ACC112 (cell line): ENCODE measurements around the gene ACP4.
"Not testable (repeated sequence)": the region's sequence is repeated elsewhere in the genome, so short reads cannot be mapped to it uniquely, and the experiment has no call there.

Experiments used
- H2AFZ ChIP-seq: fragments of 200-600 bp; sonication (generic); one replicate; pipeline ENCODE4 v1.6.0; 2017; ENCODE audit warnings: antibody characterized with exemption, low read length; ENCODE audit not compliant: unreplicated experiment
- H3K27ac ChIP-seq: fragments of 200-600 bp; sonication (generic); 2 replicates; pipeline ENCODE4 v1.5.1; 2014; ENCODE audit warnings: low read depth, mild to moderate bottlenecking, antibody characterized with exemption, low read length, moderate library complexity
- H3K27me3 ChIP-seq: fragments of 200-600 bp; sonication (generic); 2 replicates; pipeline ENCODE4 v1.6.1; 2014; ENCODE audit warnings: mild to moderate bottlenecking, antibody characterized with exemption, low read length, moderate library complexity, mixed read lengths; ENCODE audit not compliant: insufficient read depth
- H3K36me3 ChIP-seq: fragments of 200-600 bp; sonication (generic); 2 replicates; pipeline ENCODE4 v1.6.1; 2016; ENCODE audit warnings: mild to moderate bottlenecking, antibody characterized with exemption, low read length, moderate library complexity, mixed read lengths; ENCODE audit not compliant: insufficient read depth
- H3K4me1 ChIP-seq: fragments of 200-600 bp; sonication (generic); one replicate; pipeline ENCODE4 v1.6.1; 2016; ENCODE audit warnings: low read length, mixed read lengths; ENCODE audit not compliant: insufficient read depth, unreplicated experiment, control insufficient read depth
- H3K4me3 ChIP-seq: fragments of 200-600 bp; sonication (generic); 2 replicates; pipeline ENCODE4 v1.5.1; 2014; ENCODE audit warnings: mild to moderate bottlenecking, low read depth, low read length
- H3K79me2 ChIP-seq: fragments of 200-600 bp; sonication (generic); one replicate; pipeline ENCODE4 v1.6.0; 2016; ENCODE audit warnings: low read length; ENCODE audit not compliant: control insufficient read depth, unreplicated experiment, insufficient read depth

The ACP4 gene, protein sequence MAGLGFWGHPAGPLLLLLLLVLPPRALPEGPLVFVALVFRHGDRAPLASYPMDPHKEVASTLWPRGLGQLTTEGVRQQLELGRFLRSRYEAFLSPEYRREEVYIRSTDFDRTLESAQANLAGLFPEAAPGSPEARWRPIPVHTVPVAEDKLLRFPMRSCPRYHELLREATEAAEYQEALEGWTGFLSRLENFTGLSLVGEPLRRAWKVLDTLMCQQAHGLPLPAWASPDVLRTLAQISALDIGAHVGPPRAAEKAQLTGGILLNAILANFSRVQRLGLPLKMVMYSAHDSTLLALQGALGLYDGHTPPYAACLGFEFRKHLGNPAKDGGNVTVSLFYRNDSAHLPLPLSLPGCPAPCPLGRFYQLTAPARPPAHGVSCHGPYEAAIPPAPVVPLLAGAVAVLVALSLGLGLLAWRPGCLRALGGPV

DNA sequence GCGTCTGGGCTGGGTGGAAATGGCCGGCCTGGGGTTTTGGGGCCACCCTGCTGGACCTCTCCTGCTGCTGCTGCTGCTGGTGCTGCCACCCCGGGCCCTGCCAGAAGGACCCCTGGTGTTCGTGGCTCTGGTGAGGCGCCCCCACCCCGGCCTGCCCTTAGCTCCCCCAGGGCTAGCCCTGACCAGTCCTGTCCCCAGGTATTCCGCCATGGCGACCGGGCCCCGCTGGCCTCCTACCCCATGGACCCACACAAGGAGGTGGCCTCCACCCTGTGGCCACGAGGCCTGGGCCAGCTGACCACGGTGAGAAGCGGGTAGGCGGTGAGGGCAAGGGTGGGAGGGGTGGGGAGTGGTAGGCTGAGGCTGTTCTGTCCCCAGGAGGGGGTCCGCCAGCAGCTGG, at the start of gene ACP4:
Gene ACP4 (plus strand): TSS at position 20 of the 400 bp plus-strand sequence. CDS start 0 bp downstream, at position 20.
- Histone ChIP-seq H3K36me3 (no peaks in the 10 kb centered on the region), H2AFZ (no peak within 1 kb of the TSS), H3K4me1 (no peaks in the 10 kb centered on the region), H3K27me3 (no peaks in the 10 kb centered on the region), H3K79me2 (no peaks in the 10 kb centered on the region), H3K27ac (no peak within 1 kb of the TSS), H3K4me3 (no peak within 1 kb of the TSS)

GRCh38 chr19:50741179-50741933, 48.9 kb upstream of the ACP4 start:
- Histone ChIP-seq H3K4me3 (no peak overlapping the region), H3K27me3 (peaks cover 35% of the 10 kb centered on the region), H3K27ac (no peak overlapping the region), H3K79me2 (no peaks in the 10 kb centered on the region), H2AFZ (no peak overlapping the region), H3K4me1 (no peaks in the 10 kb centered on the region), H3K36me3 (no peaks in the 10 kb centered on the region)

- no peak overlapping the region for H3K4me3 ChIP-seq
- no peaks in the 10 kb centered on the region for H3K79me2 ChIP-seq
- peaks cover 19% of the 10 kb centered on the region for H3K27me3 ChIP-seq
- no peak overlapping the region for H2AFZ ChIP-seq
- no peaks in the 10 kb centered on the region for H3K36me3 ChIP-seq
- H3K27ac ChIP-seq = no peak overlapping the region
- no peaks in the 10 kb centered on the region for H3K4me1 ChIP-seq
Measured at GRCh38 chr19:50743537-50743936, 46.7 kb upstream of the ACP4 start.

DNA sequence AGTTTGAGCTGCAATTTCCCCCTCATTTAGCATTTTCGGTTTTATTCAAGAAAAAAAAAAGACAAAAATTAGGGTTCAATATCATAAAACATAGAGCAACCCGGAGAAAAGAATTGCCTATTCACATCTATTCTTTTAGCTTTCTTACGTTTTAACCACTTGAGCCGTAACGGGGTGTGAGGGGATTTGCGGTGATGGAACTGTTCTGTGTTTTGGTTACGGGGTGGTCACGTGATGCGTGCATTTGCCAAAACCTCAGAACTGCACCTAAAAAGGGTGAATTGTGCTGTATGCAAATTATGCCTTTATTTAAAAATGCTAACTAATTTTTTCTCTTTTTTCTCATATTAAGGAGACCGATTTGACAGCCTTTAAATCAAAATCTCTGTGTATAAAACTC, 45.0 kb upstream of the ACP4 start:
- Histone ChIP-seq H2AFZ (no peak overlapping the region), H3K36me3 (no peaks in the 10 kb centered on the region), H3K4me3 (no peak overlapping the region), H3K4me1 (no peaks in the 10 kb centered on the region), H3K79me2 (no peaks in the 10 kb centered on the region), H3K27ac (no peak overlapping the region), H3K27me3 (peaks cover 9% of the 10 kb centered on the region; the same call in 1 of the 2 replicates)

GRCh38 chr19:50747141-50747540, 43.1 kb upstream of the ACP4 start:
- H2AFZ ChIP-seq, H3K27me3 ChIP-seq: not testable (repeated sequence)

DNA sequence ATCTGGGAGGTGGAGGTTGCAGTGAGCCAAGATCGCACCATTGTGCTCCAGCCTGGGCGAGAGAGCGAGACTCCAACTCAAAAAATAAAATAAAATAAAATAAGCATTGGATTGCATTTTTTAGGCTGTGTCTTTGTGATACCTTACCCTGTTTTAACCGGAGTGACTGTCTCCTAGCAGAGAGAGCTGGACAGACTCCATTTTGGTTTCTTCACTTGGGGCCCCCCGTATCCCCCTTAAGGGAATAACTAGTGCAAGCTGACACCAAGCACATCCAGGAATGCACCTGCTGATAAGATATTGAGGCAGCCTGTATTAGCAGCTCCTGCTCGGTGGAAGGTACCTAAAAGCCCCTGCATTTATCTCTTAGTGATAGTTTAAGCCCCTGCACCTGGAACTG, 40.7 kb upstream of the ACP4 start:
- no peaks in the 10 kb centered on the region for H3K4me1 ChIP-seq
- peaks cover 6% of the 10 kb centered on the region; the same call in 1 of the 2 replicates for H3K27me3 ChIP-seq
- H3K79me2 ChIP-seq = no peaks in the 10 kb centered on the region
- no peaks in the 10 kb centered on the region for H3K36me3 ChIP-seq
- no peak overlapping the region for H3K27ac ChIP-seq
- no peak overlapping the region for H2AFZ ChIP-seq
- no peak overlapping the region for H3K4me3 ChIP-seq

More at GRCh38 chr19:50747141-50747540, 43.1 kb upstream of the ACP4 start:
- not testable (repeated sequence) for H3K27ac ChIP-seq, H3K79me2 ChIP-seq, H3K4me1 ChIP-seq, H3K4me3 ChIP-seq, H3K36me3 ChIP-seq

DNA sequence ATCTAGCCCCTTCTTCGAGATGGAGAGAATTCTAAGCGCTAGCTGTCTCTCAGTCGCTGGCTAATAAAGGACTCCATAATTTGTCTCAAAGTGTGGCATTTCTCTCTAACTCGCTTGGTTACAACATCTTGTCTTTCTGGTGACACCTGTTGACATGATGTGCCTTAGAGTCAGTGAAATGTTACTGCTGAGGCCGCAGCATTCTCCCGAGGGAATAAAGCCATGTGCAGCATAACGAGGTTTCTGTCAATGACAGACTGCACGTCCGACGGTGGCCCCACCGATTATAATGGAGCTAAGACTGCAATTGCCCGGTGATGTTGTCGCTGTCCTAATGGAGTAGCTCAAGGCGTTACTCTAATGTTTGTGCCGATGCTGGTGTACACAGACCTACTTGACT, 40.2 kb upstream of the ACP4 start:
- no peak overlapping the region for H3K4me3 ChIP-seq
- H3K27ac ChIP-seq = no peak overlapping the region
- H2AFZ ChIP-seq = no peak overlapping the region
- H3K36me3 ChIP-seq = no peaks in the 10 kb centered on the region
- H3K79me2 ChIP-seq = no peaks in the 10 kb centered on the region
- no peaks in the 10 kb centered on the region for H3K4me1 ChIP-seq
- peaks cover 6% of the 10 kb centered on the region; the same call in 1 of the 2 replicates for H3K27me3 ChIP-seq

DNA sequence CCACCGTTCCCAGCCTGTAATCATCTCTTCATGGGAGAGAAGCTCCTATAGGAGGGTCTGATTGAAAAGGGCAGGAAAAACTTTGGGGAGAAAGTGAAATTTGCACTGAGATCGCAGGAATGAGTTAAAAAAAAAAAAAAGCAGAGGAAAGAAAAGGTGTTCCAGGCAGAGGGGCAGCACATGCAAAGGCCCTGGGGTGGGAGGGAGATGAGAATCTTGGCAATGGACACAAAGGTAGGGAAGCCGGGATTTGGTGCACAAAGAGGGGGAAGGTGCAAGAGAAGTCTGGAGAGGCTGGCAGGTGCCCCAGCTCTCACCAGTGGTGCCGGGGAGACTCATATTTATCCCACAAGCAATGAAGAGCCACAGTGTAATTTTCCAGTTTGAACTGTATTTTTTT, 36.3 kb upstream of the ACP4 start:
- no peaks in the 10 kb centered on the region for H3K4me1 ChIP-seq
- H2AFZ ChIP-seq = no peak overlapping the region
- no peak overlapping the region for H3K27ac ChIP-seq
- no peak overlapping the region for H3K4me3 ChIP-seq
- H3K79me2 ChIP-seq = no peaks in the 10 kb centered on the region
- H3K36me3 ChIP-seq = no peaks in the 10 kb centered on the region
- peaks cover 6% of the 10 kb centered on the region; the same call in 1 of the 2 replicates for H3K27me3 ChIP-seq

DNA sequence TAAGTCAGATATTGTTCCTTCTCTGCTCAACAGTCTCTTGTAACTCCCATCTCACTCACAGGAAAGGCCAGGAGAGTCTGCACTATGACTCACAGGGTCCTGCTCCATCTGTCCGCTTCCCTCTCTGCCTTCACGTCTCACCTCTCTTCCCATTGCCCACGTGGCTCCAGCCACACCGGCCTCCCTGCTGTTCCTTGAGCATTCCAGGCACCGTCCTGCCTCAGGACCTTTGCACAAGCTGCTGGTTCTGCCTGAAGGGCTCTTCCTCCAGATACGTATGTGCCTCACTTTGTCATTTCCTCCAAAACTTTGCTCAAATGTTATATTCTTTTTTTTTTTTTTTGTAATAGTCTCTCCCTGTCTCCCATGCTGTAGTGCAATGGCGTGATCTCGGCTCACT, 34.0 kb upstream of the ACP4 start:
- H3K4me1 ChIP-seq, H3K27me3 ChIP-seq, H3K4me3 ChIP-seq, H2AFZ ChIP-seq, H3K36me3 ChIP-seq, H3K79me2 ChIP-seq, H3K27ac ChIP-seq: not testable (repeated sequence)

GRCh38 chr19:50757624-50758023, 32.6 kb upstream of the ACP4 start:
- H3K4me1 ChIP-seq, H2AFZ ChIP-seq, H3K27me3 ChIP-seq, H3K4me3 ChIP-seq, H3K27ac ChIP-seq, H3K79me2 ChIP-seq, H3K36me3 ChIP-seq: not testable (repeated sequence)

DNA sequence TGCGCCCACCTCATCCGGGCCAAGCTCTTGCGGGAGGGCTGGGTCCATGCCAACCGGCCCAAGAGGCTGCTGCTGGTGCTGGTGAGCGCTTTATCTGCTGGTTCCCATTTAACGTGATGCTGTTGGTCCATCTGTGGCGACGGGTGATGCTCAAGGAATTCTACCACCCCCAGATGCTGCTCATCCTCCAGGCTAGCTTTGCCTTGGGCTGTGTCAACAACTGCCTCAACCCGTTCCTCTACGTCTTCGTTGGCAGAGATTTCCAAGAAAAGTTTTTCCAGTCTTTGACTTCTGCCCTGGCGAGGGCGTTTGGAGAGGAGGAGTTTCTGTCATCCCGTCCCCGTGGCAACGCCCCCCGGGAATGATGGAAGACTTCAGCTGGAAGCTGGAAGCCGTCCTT, 31.1 kb upstream of the ACP4 start:
- not testable (repeated sequence) for H3K36me3 ChIP-seq, H3K79me2 ChIP-seq, H3K4me3 ChIP-seq, H2AFZ ChIP-seq, H3K27me3 ChIP-seq, H3K4me1 ChIP-seq, H3K27ac ChIP-seq
